Measurements from ENCODE around the gene LCP2. TPM values are rescaled to one million over a fixed set of nuclear protein-coding genes. Genes with fewer than 3 reads are reported as not detected.

LCP2 gene
- total RNA-seq, 1 experiment from 2014 or later, result not detected

DNA sequence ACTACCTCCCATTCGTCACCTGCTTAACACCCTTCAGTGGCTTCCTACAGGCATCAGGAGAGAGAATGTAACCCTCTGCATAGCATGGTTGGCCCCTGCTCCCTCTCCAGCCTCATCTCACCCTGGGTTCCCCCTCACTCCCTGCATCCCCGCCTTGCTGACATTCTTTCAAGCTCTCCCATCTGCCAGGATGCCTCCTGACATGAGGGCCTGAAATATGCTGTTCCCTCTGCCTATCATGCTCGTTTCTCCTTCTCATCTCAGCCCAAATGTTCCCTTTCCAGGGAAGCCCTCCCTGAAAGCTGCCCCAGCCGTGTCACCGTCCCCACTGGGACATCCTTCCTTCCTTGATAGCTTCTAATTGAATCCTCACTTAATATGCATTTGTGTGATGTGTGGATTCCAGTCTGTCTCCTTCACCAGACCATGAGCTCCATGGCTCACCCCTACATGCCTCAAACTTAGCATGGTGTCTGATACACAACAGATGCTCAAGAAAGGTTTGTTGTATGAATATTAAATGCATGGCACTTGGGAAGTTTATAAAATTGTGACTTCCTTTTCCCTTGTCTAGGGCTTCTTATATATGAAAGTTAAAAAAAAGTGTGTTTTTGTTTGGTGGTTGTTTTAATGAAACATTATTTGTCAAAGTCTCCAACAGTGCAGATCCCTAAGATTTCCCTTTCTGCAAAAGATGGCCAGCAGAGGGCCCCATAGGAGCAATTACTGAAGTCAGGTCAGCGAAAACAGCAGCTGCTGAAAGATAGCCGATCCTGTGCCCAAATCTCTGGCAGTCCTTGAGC lies 72.0 kb downstream of the LCP2 start:
- H3K9me3 ChIP-seq (ENCODE audit: low read length), result no peaks in the 10 kb centered on the region
- H3K9me2 ChIP-seq (replicated peaks; ENCODE audit: low read length), result no peaks in the 10 kb centered on the region
- H3K4me1 ChIP-seq (ENCODE audit: insufficient read depth, low read length), result peaks cover 11% of the 10 kb centered on the region
- intact Hi-C loops (cut with micrococcal nuclease), result loop anchor here (1.0 to 5.0 kb wide), 2 partner anchors 195 to 397 kb away; no protein-coding TSS in a partner anchor
- H3K4me3 ChIP-seq (ENCODE audit: low read length), result no peak overlapping the region
- no peaks in the 10 kb centered on the region for H4K20me1 ChIP-seq (ENCODE audit: low read length)
- BruUV-seq (replicated peaks), result no TSS peak
- no peaks in the 10 kb centered on the region for H3K79me2 ChIP-seq (ENCODE audit: low read length)
- TF ChIP-seq EZH2phosphoT487 (IDR thresholded peaks at IDR 0.05; ENCODE audit: borderline replicate concordance, low read length), result no peak
- peak; percentile 78 for TF ChIP-seq CTCF (conservative IDR thresholded peaks at IDR 0.05; ENCODE audit: low read depth, low read length)
- H3K9ac ChIP-seq (ENCODE audit: low read length), result no peak overlapping the region
- peak; percentile 90 for ATAC-seq
- no peaks in the 10 kb centered on the region for H3K36me3 ChIP-seq (ENCODE audit: low read depth, low read length)
- no peak overlapping the region for H3K27ac ChIP-seq (ENCODE audit: low read length)
- no peak overlapping the region for H2AFZ ChIP-seq (ENCODE audit: low read length)
- peak; percentile 76 for DNase-seq
- H3F3A ChIP-seq (ENCODE audit: low read length, unreplicated experiment), result no peaks in the 10 kb centered on the region
- CTCF ChIA-PET, result interaction anchor here (0.6 to 1.4 kb wide), 4 partner anchors 14 to 390 kb away, joined by 3 read pairs; no protein-coding TSS in a partner anchor
- H3K4me2 ChIP-seq (ENCODE audit: low read length), result no peak overlapping the region
- POLR2A ChIA-PET (ENCODE audit: unreplicated experiment), result no interaction called here
- no peaks in the 10 kb centered on the region for H3K27me3 ChIP-seq (ENCODE audit: low read length)

- peaks cover 24% of the 10 kb centered on the region for H3K4me1 ChIP-seq (ENCODE audit: insufficient read depth, low read length)
- intact Hi-C loops (cut with micrococcal nuclease), result no loop called here
- DNase-seq (no peak), ATAC-seq (no peak)
- no peaks in the 10 kb centered on the region for H3K36me3 ChIP-seq (ENCODE audit: low read depth, low read length)
- H3K4me3 ChIP-seq (ENCODE audit: low read length), result no peak overlapping the region
- no peaks in the 10 kb centered on the region for H3K79me2 ChIP-seq (ENCODE audit: low read length)
- H4K20me1 ChIP-seq (ENCODE audit: low read length), result no peaks in the 10 kb centered on the region
- BruUV-seq (replicated peaks), result no TSS peak
- H3K9me2 ChIP-seq (replicated peaks; ENCODE audit: low read length), result no peaks in the 10 kb centered on the region
- no peak for TF ChIP-seq EZH2 (IDR thresholded peaks at IDR 0.05; ENCODE audit: low read length, unreplicated experiment)
- POLR2A ChIA-PET (ENCODE audit: unreplicated experiment), result no interaction called here
- H2AFZ ChIP-seq (ENCODE audit: low read length), result no peak overlapping the region
- CTCF ChIA-PET, result no interaction called here
- no peak overlapping the region for H3K27ac ChIP-seq (ENCODE audit: low read length)
- no peaks in the 10 kb centered on the region for H3K27me3 ChIP-seq (ENCODE audit: low read length)
- H3F3A ChIP-seq (ENCODE audit: low read length, unreplicated experiment), result no peaks in the 10 kb centered on the region
- no peak overlapping the region for H3K4me2 ChIP-seq (ENCODE audit: low read length)
- H3K9me3 ChIP-seq (ENCODE audit: low read length), result no peaks in the 10 kb centered on the region
- H3K9ac ChIP-seq (ENCODE audit: low read length), result no peak overlapping the region
Observed at GRCh38 chr5:170223906-170224305, 73.7 kb downstream of the LCP2 start.

- Histone ChIP-seq H3K4me1 (ENCODE audit: insufficient read depth, low read length) (peaks cover 29% of the 10 kb centered on the region), H3F3A (ENCODE audit: low read length, unreplicated experiment) (no peaks in the 10 kb centered on the region), H3K79me2 (ENCODE audit: low read length) (no peaks in the 10 kb centered on the region), H3K9ac (ENCODE audit: low read length) (no peak overlapping the region), H3K4me3 (ENCODE audit: low read length) (no peak overlapping the region), H3K27ac (ENCODE audit: low read length) (no peak overlapping the region), H3K27me3 (ENCODE audit: low read length) (no peaks in the 10 kb centered on the region), H3K36me3 (ENCODE audit: low read depth, low read length) (no peaks in the 10 kb centered on the region), H3K9me3 (ENCODE audit: low read length) (no peaks in the 10 kb centered on the region), H3K4me2 (ENCODE audit: low read length) (no peak overlapping the region), H2AFZ (ENCODE audit: low read length) (no peak overlapping the region), H4K20me1 (ENCODE audit: low read length) (no peaks in the 10 kb centered on the region), H3K9me2 (replicated peaks; ENCODE audit: low read length) (no peaks in the 10 kb centered on the region)
- CTCF ChIA-PET, result no interaction called here
- TF ChIP-seq CTCF (conservative IDR thresholded peaks at IDR 0.05; ENCODE audit: low read depth, low read length), result no peak
- no peak for TF ChIP-seq EZH2 (IDR thresholded peaks at IDR 0.05; ENCODE audit: low read length, unreplicated experiment)
- no peak for TF ChIP-seq EZH2phosphoT487 (IDR thresholded peaks at IDR 0.05; ENCODE audit: borderline replicate concordance, low read length)
- intact Hi-C loops (cut with micrococcal nuclease), result no loop called here
- no TSS peak for BruUV-seq (replicated peaks)
- DNase-seq, result no peak
- ATAC-seq, result no peak
- POLR2A ChIA-PET (ENCODE audit: unreplicated experiment), result no interaction called here
Observed at GRCh38 chr5:170223360-170223759, 74.2 kb downstream of the LCP2 start.
